ENCODE results near the gene TTC7B.

- TF ChIP-seq SREBF2 (IDR thresholded peaks at IDR 0.05; ENCODE audit: low read length): no peak
- TF ChIP-seq POLR2AphosphoS5 (IDR thresholded peaks at IDR 0.05; ENCODE audit: low read length): no peak
- TF ChIP-seq POLR2A (IDR thresholded peaks at IDR 0.05; ENCODE audit: low read depth, low read length): no peak
- no peak for TF ChIP-seq REST (IDR thresholded peaks at IDR 0.05; ENCODE audit: low read depth, low read length)
- TF ChIP-seq CTCF (IDR thresholded peaks at IDR 0.05 in 2 of 3, conservative IDR thresholded peaks at IDR 0.05 in 1 of 3; ENCODE audit: control insufficient read depth in 2 of 3, extremely low read depth in 1 of 3, insufficient read depth in 1 of 3, low read depth in 3 of 3, low read length in 3 of 3): no peak
- no peak for TF ChIP-seq CBFB (IDR thresholded peaks at IDR 0.05; ENCODE audit: low read depth)
- TF ChIP-seq ZNF384 (IDR thresholded peaks at IDR 0.05; ENCODE audit: borderline replicate concordance, low read depth, low read length): no peak
- TF ChIP-seq SIN3A (IDR thresholded peaks at IDR 0.05; ENCODE audit: low read depth, low read length): no peak
- no peak for TF ChIP-seq RB1 (IDR thresholded peaks at IDR 0.05; ENCODE audit: borderline replicate concordance)
- no peak for TF ChIP-seq PKNOX1 (IDR thresholded peaks at IDR 0.05)
- TF ChIP-seq ZNF274 (IDR thresholded peaks at IDR 0.05; ENCODE audit: insufficient read depth, insufficient read length): no peak
- TF ChIP-seq GABPA (IDR thresholded peaks at IDR 0.05; ENCODE audit: low read depth): no peak
- no peak for TF ChIP-seq EZH2 (IDR thresholded peaks at IDR 0.05; ENCODE audit: borderline replicate concordance, control insufficient read depth, low read depth, low read length)
- TF ChIP-seq NRF1 (conservative IDR thresholded peaks at IDR 0.05; ENCODE audit: low read depth, low read length): no peak
These were observed 34.9 kb downstream of the TTC7B start for GRCh38 chr14:90781344-90781761.
